IMR-90 (cell line): ENCODE results near the gene DSE. TPM values are rescaled to one million over a fixed set of nuclear protein-coding genes. Genes with fewer than 3 reads are reported as not detected.

Experiments used
- ATAC-seq: fragments of 200-7000 bp; cut with Tn5 transposase; 2 replicates; pipeline ENCODE4 v1.9.1; 2020; ENCODE audit warnings: low read depth, mild to moderate bottlenecking, moderate library complexity
- BruUV-seq: library from RNA; stranded (reverse); fragments of 400-500 nt; replicated peaks from 2 replicates; lab custom pipeline; 2021; lab: Mats Ljungman, UMichigan
- CTCF ChIA-PET: fragments of 300-600 bp; formaldehyde crosslinking; extraction: SDS; loops from one replicate; lab custom pipeline; 2021; ENCODE audit warnings: antibody characterized with exemption; lab: Yijun Ruan, JAX
- POLR2A ChIA-PET: fragments of 300-600 bp; sonication (Branson Sonifier 250); formaldehyde crosslinking; loops from one replicate; lab custom pipeline; 2022; ENCODE audit warnings: antibody characterized with exemption; ENCODE audit not compliant: unreplicated experiment; lab: Charles Lee
- DNase-seq: peaks from one replicate; pipeline ENCODE4 v3.0.0; 2013
- H2AFZ ChIP-seq: replicated peaks from 2 replicates; pipeline ENCODE3; 2013; ENCODE audit warnings: low read length, mild to moderate bottlenecking; ENCODE audit not compliant: poor library complexity
- H2AK5ac ChIP-seq: 2 replicates; pipeline ENCODE4 v1.6.1; 2013; ENCODE audit warnings: low read depth, low read length, inconsistent platforms
- H2AK9ac ChIP-seq: replicated peaks from 2 replicates; pipeline ENCODE3; 2013; ENCODE audit warnings: mild to moderate bottlenecking, low read depth, low read length, moderate library complexity; ENCODE audit not compliant: poor library complexity
- H2BK120ac ChIP-seq: 2 replicates; pipeline ENCODE4 v1.6.1; 2013; ENCODE audit warnings: low read depth, low read length, inconsistent platforms
- H2BK15ac ChIP-seq: 3 replicates; pipeline ENCODE4 v1.6.1; 2013; ENCODE audit warnings: low read depth, low read length, inconsistent platforms
- H2BK20ac ChIP-seq: 2 replicates; pipeline ENCODE4 v1.6.1; 2013; ENCODE audit warnings: low read depth, mild to moderate bottlenecking, inconsistent platforms, low read length, moderate library complexity
- H2BK5ac ChIP-seq: 2 replicates; pipeline ENCODE4 v1.6.1; 2013; ENCODE audit warnings: mild to moderate bottlenecking, low read depth, low read length, inconsistent platforms; ENCODE audit not compliant: poor library complexity, severe bottlenecking
- H3K14ac ChIP-seq: replicated peaks from 2 replicates; pipeline ENCODE4 v1.6.1; 2013; ENCODE audit warnings: low read depth, low read length, inconsistent platforms
- H3K18ac ChIP-seq: 2 replicates; pipeline ENCODE4 v1.6.1; 2013; ENCODE audit warnings: low read depth, low read length, control low read depth
- H3K23ac ChIP-seq: 2 replicates; pipeline ENCODE4 v1.6.1; 2013; ENCODE audit warnings: low read depth, low read length, inconsistent platforms
- H3K27ac ChIP-seq: 2 replicates; pipeline ENCODE4 v1.5.1; 2013; ENCODE audit warnings: mild to moderate bottlenecking, control low read depth, low read length; ENCODE audit not compliant: insufficient read depth
- H3K27me3 ChIP-seq: 2 replicates; pipeline ENCODE4 v1.6.1; 2013; ENCODE audit warnings: low read length; ENCODE audit not compliant: control insufficient read depth, insufficient read depth
- H3K36me3 ChIP-seq: 2 replicates; pipeline ENCODE4 v1.6.1; 2013; ENCODE audit warnings: low read length, mixed read lengths; ENCODE audit not compliant: control insufficient read depth, insufficient read depth
- H3K4ac ChIP-seq: 2 replicates; pipeline ENCODE4 v1.6.1; 2013; ENCODE audit warnings: low read depth, low read length, inconsistent platforms
- H3K4me1 ChIP-seq: 2 replicates; pipeline ENCODE4 v1.6.1; 2013; ENCODE audit warnings: low read length, mixed read lengths; ENCODE audit not compliant: control insufficient read depth, insufficient read depth
- H3K4me2 ChIP-seq: 2 replicates; pipeline ENCODE4 v1.6.1; 2013; ENCODE audit warnings: low read depth, mild to moderate bottlenecking, control low read depth, low read length, moderate library complexity
- H3K4me3 ChIP-seq: 2 replicates; pipeline ENCODE4 v1.5.1; 2013; ENCODE audit warnings: low read depth, mild to moderate bottlenecking, control low read depth, low read length, moderate library complexity; ENCODE audit not compliant: insufficient read depth
- H3K56ac ChIP-seq: 2 replicates; pipeline ENCODE4 v1.6.1; 2013; ENCODE audit warnings: low read length, inconsistent platforms; ENCODE audit not compliant: insufficient read depth; ENCODE audit errors: extremely low read depth
- H3K79me1 ChIP-seq, 2 experiments: 2 replicates each; pipeline ENCODE4 v1.6.1; 2013; ENCODE audit warnings: low read length in 2 of 2, inconsistent platforms in 1 of 2, low read depth in 1 of 2
- H3K9ac ChIP-seq: 2 replicates; pipeline ENCODE4 v1.6.1; 2013; ENCODE audit warnings: low read depth, low read length, control low read depth
- H3K9me1 ChIP-seq: 2 replicates; pipeline ENCODE4 v1.6.1; 2013; ENCODE audit warnings: low read length, inconsistent platforms; ENCODE audit not compliant: insufficient read depth
- H3K9me3 ChIP-seq: 2 replicates; pipeline ENCODE4 v1.6.1; 2013; ENCODE audit warnings: low read length; ENCODE audit not compliant: control insufficient read depth, insufficient read depth
- H4K20me1 ChIP-seq: 2 replicates; pipeline ENCODE4 v1.6.1; 2013; ENCODE audit warnings: low read length, inconsistent platforms; ENCODE audit not compliant: insufficient read depth
- H4K5ac ChIP-seq: 2 replicates; pipeline ENCODE4 v1.6.1; 2013; ENCODE audit warnings: mild to moderate bottlenecking, low read depth, low read length, control low read depth
- H4K8ac ChIP-seq, 2 experiments: 2 replicates each; pipeline ENCODE4 v1.6.1; 2013; ENCODE audit warnings: low read depth in 2 of 2, low read length in 2 of 2, control low read depth in 1 of 2, inconsistent platforms in 1 of 2
- H4K91ac ChIP-seq: 2 replicates; pipeline ENCODE4 v1.6.1; 2013; ENCODE audit warnings: low read depth, low read length, inconsistent platforms; ENCODE audit not compliant: insufficient read depth
- BHLHE40 ChIP-seq: fragments of 150-350 bp; IDR thresholded peaks from 2 replicates; pipeline ENCODE4 v1.6.1; 2016; ENCODE audit warnings: mild to moderate bottlenecking, low read depth, low read length
- CEBPB ChIP-seq: IDR thresholded peaks from 2 replicates; pipeline ENCODE4 v1.6.1; 2012; ENCODE audit warnings: low read depth, low read length, improper control_type of control experiment
- CHD1 ChIP-seq: IDR thresholded peaks from 2 replicates; pipeline ENCODE4 v1.6.1; 2012; ENCODE audit warnings: low read depth, low read length, improper control_type of control experiment
- MAZ ChIP-seq: IDR thresholded peaks from 2 replicates; pipeline ENCODE4 v1.6.1; 2012; ENCODE audit warnings: low read depth, mild to moderate bottlenecking, low read length, improper control_type of control experiment, moderate library complexity, borderline replicate concordance
- RAD21 ChIP-seq: IDR thresholded peaks from 2 replicates; pipeline ENCODE4 v1.6.1; 2012; ENCODE audit warnings: low read length, improper control_type of control experiment
- SMC3 ChIP-seq: fragments of 150-350 bp; IDR thresholded peaks from 2 replicates; pipeline ENCODE4 v1.6.1; 2016; ENCODE audit warnings: low read depth, mild to moderate bottlenecking, antibody characterized with exemption, low read length, moderate library complexity
- USF2 ChIP-seq: fragments of 150-350 bp; IDR thresholded peaks from 2 replicates; pipeline ENCODE4 v1.6.1; 2017; ENCODE audit warnings: mild to moderate bottlenecking, antibody characterized with exemption, low read length, low read depth
- WGBS, 2 experiments: methylation state at CpG; one replicate each; pipeline versions ENCODE4 v1.1.5 to v1.1.7; 2013; ENCODE audit warnings: missing lambda C conversion rate in 2 of 2; ENCODE audit not compliant: insufficient read length in 1 of 2; ENCODE audit errors: extremely low coverage in 2 of 2; 5-methylcytosine and 5-hydroxymethylcytosine counted together
- dilution Hi-C: fragments of 300-500 bp; cut with HindIII; formaldehyde crosslinking; loops from one replicate; pipeline ENCODE4 v1.14.3; 2018; ENCODE audit warnings: low sequenced_read_pairs; ENCODE audit not compliant: unreplicated experiment
- in situ Hi-C: fragments of 300-500 bp; cut with MboI; formaldehyde crosslinking; loops from 3 replicates; pipeline ENCODE4 v1.14.3; 2019; ENCODE audit warnings: low sequenced_read_pairs, inconsistent platforms, mixed read lengths
- intact Hi-C: fragments of 100-400 bp; cut with micrococcal nuclease; formaldehyde crosslinking; loops from 2 replicates; pipeline ENCODE4 v1.10.0; 2022
- polyA plus RNA-seq, 3 experiments: library from polyadenylated mRNA; depleted of rRNA; stranded (reverse); fragments of >200 nt; gene quantifications; 2 replicates each; pipeline ENCODE4 v1.2.3, GENCODE V29; 2012; ENCODE audit warnings: low replicate concordance in 1 of 3
- total RNA-seq: library from RNA; depleted of rRNA; stranded (reverse); fragments of >200 nt; gene quantifications from 2 replicates; pipeline ENCODE4 v1.2.3, GENCODE V29; 2012

DSE gene
- total and polyA plus RNA-seq, 2 of the 4 experiments (the other 2 are of a cell fraction), result 48.0 to 154 TPM

GRCh38 chr6:116376149-116376548 is 5.4 kb downstream of the DSE start:
- no peak for ATAC-seq
- no TSS peak for BruUV-seq
- Histone ChIP-seq H2AK5ac (no peak overlapping the region; the same call in 1 of the 2 replicates), H4K91ac (no peak overlapping the region), H2BK120ac (no peak overlapping the region), H3K27me3 (no peaks in the 10 kb centered on the region), H2AFZ (no peak overlapping the region), H3K4me3 (no peak overlapping the region), H3K18ac (no peak overlapping the region), H3K9me3 (no peaks in the 10 kb centered on the region), H2BK5ac (no peak overlapping the region), H3K79me1 (peaks cover 33 to 64% of the 10 kb centered on the region in 2 experiments), H3K36me3 (no peaks in the 10 kb centered on the region), H3K9ac (no peak overlapping the region), H2AK9ac (no peak overlapping the region), H3K4me1 (peaks cover 10% of the 10 kb centered on the region), H3K4me2 (no peak overlapping the region), H3K56ac (no peak overlapping the region), H3K23ac (peak overlapping the region; percentile 19; the same call in 1 of the 2 replicates), H3K14ac (no peak overlapping the region; the same call in 1 of the 2 replicates), H4K20me1 (peaks cover 56% of the 10 kb centered on the region), H3K27ac (no peak overlapping the region), H4K5ac (no peak overlapping the region), H3K4ac (no peak overlapping the region), H4K8ac (no peak overlapping the region), H3K9me1 (peaks cover 18% of the 10 kb centered on the region), H2BK15ac (no peak overlapping the region), H2BK20ac (no peak overlapping the region)
- in situ Hi-C loops, result no loop called here
- intact Hi-C loops, result no loop called here
- WGBS, 2 experiments, result 100% methylated on average over 1 to 2 of the region's 4 CpGs
- TF ChIP-seq SMC3 (no peak), BHLHE40 (no peak), CEBPB (no peak), CHD1 (no peak), RAD21 (no peak), USF2 (no peak), MAZ (no peak)
- DNase-seq, result no peak
- CTCF ChIA-PET, result no interaction called here
- POLR2A ChIA-PET, result no interaction called here
- dilution Hi-C loops, result no loop called here
